ENCODE data around the gene CABP2. TPM values are rescaled to one million over a fixed set of nuclear protein-coding genes. Genes with fewer than 3 reads are reported as not detected.

The CABP2 gene
- polyA plus RNA-seq, 1 experiment: not detected

DNA sequence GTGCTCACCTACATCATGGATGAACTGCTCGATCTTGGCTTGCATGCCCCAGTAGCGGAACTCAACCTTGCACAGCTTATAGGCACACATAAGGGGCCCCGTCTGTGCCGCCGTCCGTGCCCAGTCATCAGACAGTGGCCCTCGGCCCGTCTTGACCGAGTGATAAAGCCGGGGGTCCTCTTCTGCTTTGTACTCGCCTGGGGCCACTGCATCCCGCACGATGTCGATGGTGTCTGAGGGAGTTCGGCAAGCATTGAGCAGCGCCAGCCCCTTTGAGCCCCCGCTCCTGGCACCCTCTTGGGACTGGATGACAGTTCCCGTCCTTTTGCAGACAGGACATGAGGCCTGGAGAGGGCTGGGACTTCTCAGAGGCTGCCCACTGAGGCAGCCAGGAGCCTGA is 21.4 kb downstream of the CABP2 start:
- Histone ChIP-seq H3K36me3 (ENCODE audit: control insufficient read depth, insufficient read depth, low read length) (peaks cover 6% of the 10 kb centered on the region), H3K4me3 (ENCODE audit: low read depth, low read length) (no peak overlapping the region), H3K27me3 (ENCODE audit: control insufficient read depth, insufficient read depth, low read length) (no peaks in the 10 kb centered on the region)
- TF ChIP-seq, protein P1, sequence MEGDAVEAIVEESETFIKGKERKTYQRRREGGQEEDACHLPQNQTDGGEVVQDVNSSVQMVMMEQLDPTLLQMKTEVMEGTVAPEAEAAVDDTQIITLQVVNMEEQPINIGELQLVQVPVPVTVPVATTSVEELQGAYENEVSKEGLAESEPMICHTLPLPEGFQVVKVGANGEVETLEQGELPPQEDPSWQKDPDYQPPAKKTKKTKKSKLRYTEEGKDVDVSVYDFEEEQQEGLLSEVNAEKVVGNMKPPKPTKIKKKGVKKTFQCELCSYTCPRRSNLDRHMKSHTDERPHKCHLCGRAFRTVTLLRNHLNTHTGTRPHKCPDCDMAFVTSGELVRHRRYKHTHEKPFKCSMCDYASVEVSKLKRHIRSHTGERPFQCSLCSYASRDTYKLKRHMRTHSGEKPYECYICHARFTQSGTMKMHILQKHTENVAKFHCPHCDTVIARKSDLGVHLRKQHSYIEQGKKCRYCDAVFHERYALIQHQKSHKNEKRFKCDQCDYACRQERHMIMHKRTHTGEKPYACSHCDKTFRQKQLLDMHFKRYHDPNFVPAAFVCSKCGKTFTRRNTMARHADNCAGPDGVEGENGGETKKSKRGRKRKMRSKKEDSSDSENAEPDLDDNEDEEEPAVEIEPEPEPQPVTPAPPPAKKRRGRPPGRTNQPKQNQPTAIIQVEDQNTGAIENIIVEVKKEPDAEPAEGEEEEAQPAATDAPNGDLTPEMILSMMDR (IDR thresholded peaks at IDR 0.05; ENCODE audit: insufficient read depth, low read depth, low read length): no peak
- no peak for DNase-seq (ENCODE audit: low read depth)
- POLR2A ChIA-PET: no interaction called here
- CTCF ChIA-PET: no interaction called here

DNA sequence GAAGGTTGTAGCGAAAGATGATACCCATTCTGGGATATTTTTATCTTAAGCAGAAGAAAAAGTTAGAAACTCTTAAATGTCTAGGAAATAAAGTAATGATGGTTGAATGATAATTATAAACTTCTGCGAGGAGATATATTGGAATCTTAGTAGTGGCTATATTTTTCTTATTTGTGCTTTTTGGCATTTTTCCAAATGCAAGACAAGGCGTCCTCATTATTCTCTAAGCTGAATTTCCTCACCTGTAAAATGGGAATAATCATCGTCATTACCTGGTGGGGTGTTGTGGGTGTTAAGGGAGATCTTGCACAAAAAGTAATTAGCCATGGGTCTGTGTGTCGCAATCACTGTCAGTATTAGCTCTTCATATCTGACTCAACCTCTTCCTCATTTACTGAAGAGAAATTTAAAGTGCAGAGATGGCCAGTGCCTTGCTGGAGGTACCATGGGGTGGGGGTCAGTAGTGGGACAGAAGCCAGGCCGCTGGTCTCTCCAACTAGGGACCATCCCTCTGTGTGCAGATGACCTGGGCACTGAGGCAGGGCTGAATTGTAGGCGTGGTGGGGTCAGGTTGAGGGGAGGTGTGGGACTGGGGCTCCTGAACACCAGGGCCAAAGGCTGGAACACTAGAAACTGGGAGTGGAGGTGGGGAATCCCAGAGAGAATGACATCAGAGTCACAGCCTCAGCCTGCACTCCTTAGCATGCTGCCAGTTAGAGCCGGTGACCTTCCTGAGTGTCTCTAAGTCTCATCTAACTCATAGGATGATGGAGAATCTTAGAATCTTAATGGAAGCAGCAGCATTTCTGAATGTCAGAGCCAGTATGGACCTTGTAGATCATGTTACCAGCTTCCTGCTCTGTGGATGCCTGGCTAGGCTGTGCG is 22.2 kb downstream of the CABP2 start:
- peaks cover 8% of the 10 kb centered on the region for H3K36me3 ChIP-seq (ENCODE audit: control insufficient read depth, insufficient read depth, low read length)
- DNase-seq (ENCODE audit: low read depth): no peak
- TF ChIP-seq, protein P1 (IDR thresholded peaks at IDR 0.05; ENCODE audit: insufficient read depth, low read depth, low read length): no peak
- no peaks in the 10 kb centered on the region for H3K27me3 ChIP-seq (ENCODE audit: control insufficient read depth, insufficient read depth, low read length)
- POLR2A ChIA-PET: interaction anchor here (0.6 kb wide), 1 partner anchor 42 kb away, joined by 3 read pairs; no protein-coding TSS in a partner anchor
- no peak overlapping the region for H3K4me3 ChIP-seq (ENCODE audit: low read depth, low read length)
- CTCF ChIA-PET: interaction anchor here (1.2 kb wide), 1 partner anchor 144 kb away, joined by 3 read pairs; no protein-coding TSS in a partner anchor

DNA sequence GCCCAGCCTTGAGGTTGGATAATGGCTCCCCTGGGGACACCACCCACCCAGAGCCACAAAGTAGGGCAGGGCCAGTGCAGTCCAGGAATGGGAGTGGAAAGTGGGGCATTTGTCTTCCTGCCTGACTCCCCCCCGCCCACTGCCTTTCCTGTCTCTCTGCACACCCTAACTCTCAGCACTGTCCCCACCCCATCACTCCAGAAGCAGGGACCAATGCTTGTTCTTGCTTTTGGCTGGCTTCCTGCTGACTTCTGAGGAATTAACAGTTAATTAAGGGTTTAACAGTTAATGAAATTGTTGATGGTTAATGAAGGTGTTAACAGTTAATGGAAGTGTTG is 22.8 kb downstream of the CABP2 start:
- no peak for DNase-seq (ENCODE audit: low read depth)
- ChIA-PET POLR2A (interaction anchor here (0.6 kb wide), 1 partner anchor 43 kb away, joined by 3 read pairs; no protein-coding TSS in a partner anchor), CTCF (interaction anchor here (1.2 kb wide), 1 partner anchor 143 kb away, joined by 3 read pairs; no protein-coding TSS in a partner anchor)

DNA sequence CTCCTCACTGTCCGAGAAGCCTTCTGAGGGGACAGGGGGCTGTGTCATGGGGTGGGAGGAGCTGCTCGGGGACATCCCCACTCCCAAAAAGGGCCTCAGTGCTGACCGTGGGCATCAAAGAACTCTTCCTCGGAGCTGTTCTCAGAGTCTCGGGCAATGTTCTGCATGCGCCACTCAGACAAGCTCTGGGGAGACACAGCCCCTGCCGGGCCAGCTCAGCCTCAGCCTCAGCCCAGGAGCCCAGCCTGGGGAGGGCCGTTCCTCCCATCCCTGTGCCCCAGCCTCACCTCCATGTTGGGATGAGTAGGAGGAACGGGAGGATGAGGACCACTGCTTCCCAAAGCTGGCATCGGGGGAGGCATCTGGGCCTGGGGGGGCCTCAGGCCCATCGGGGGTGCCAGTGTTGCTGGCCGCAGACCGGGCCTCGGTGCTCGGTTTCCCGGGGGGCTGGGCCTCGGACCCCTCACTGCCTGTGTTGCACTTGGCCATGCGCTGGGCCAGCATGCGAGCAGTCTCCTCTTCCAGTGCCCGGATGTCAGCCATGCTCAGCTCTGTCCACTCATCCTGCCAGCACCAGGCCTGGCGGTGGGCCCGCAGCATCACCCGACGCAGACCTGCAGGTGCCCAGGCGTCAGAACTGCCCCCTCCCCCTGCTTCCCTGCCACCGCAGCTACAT is 23.3 kb downstream of the CABP2 start:
- DNase-seq (ENCODE audit: low read depth): no peak
- ChIA-PET POLR2A (no interaction called here), CTCF (interaction anchor here (1.3 kb wide), 1 partner anchor 10 kb away, joined by 3 read pairs; no protein-coding TSS in a partner anchor)
- Histone ChIP-seq H3K27me3 (ENCODE audit: control insufficient read depth, insufficient read depth, low read length) (no peaks in the 10 kb centered on the region), H3K4me3 (ENCODE audit: low read depth, low read length) (no peak overlapping the region), H3K36me3 (ENCODE audit: control insufficient read depth, insufficient read depth, low read length) (peaks cover 10% of the 10 kb centered on the region)
- TF ChIP-seq, protein P1 (IDR thresholded peaks at IDR 0.05; ENCODE audit: insufficient read depth, low read depth, low read length): no peak

More for the DNA sequence above, 22.8 kb downstream of the CABP2 start:
- TF ChIP-seq, protein P1 (IDR thresholded peaks at IDR 0.05; ENCODE audit: insufficient read depth, low read depth, low read length): no peak
- H3K27me3 ChIP-seq (ENCODE audit: control insufficient read depth, insufficient read depth, low read length): no peaks in the 10 kb centered on the region
- H3K36me3 ChIP-seq (ENCODE audit: control insufficient read depth, insufficient read depth, low read length): peaks cover 10% of the 10 kb centered on the region
- no peak overlapping the region for H3K4me3 ChIP-seq (ENCODE audit: low read depth, low read length)

DNA sequence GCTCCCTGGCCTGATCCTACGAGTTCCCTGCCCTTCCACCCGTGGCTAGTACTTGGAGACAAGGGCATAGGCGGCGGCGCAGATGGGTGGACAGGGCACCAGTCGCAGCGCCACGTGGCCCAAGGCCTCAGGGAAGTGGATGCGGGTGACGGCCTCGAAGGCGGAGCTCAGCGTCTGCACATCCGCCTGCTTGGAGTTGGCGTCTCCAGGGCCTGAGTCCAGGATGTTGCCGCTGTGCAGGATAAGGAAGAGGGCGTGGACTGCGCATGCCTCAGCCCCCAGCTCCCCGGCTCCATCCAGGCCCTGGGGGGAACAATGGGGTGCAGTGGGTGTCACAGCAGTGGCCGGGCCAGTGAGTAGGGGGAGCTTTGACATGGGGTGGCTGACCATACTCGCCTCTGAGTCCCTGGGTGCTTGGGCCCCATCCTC is 24.7 kb downstream of the CABP2 start:
- H3K36me3 ChIP-seq (ENCODE audit: control insufficient read depth, insufficient read depth, low read length): peaks cover 10% of the 10 kb centered on the region
- H3K4me3 ChIP-seq (ENCODE audit: low read depth, low read length): no peak overlapping the region
- CTCF ChIA-PET: interaction anchor here (1.3 kb wide), 1 partner anchor 9 kb away, joined by 3 read pairs; no protein-coding TSS in a partner anchor
- TF ChIP-seq, protein P1 (IDR thresholded peaks at IDR 0.05; ENCODE audit: insufficient read depth, low read depth, low read length): no peak
- H3K27me3 ChIP-seq (ENCODE audit: control insufficient read depth, insufficient read depth, low read length): no peaks in the 10 kb centered on the region
- POLR2A ChIA-PET: no interaction called here
- DNase-seq (ENCODE audit: low read depth): no peak

Measured in BJ (cell line).